Body of pancreas (tissue), 4 donors: Measurements from ENCODE around the gene LRFN5.

ENCODE experiments used
- CTCF ChIP-seq, 7 experiments: fragments of 450-650 bp in 4 of 7; fragments of 200-600 bp in 3 of 7; sonication (generic) in 3 of 7; IDR thresholded peaks; one replicate each; pipeline ENCODE4 v1.5.1; 2016 to 2019; ENCODE audit warnings: antibody characterized with exemption in 7 of 7
- POLR2A ChIP-seq, 3 donors: fragments of 450-650 bp; IDR thresholded peaks; one replicate each; pipeline ENCODE4 v1.6.1; 2016; ENCODE audit warnings: antibody characterized with exemption in 3 of 3, mild to moderate bottlenecking in 2 of 3

DNA sequence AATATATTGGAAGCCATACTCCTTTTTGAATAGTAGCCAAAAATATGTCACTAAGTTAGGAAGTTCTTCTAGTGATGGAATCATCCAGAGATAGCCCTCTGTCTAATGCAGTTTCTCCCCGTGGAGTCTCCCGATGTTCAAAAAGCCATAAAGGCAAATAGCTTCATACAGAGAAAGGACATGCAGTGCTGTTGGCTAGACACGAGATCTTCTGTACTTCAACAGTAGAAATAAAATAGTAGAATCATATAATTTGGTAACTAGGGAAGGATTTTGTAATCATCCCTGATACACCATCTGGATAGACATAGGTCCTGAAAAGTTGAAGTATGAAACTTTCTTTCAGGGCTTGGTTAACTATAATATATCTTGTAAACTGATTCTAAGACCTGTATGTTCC lies 27.6 kb downstream of the LRFN5 start:
- TF ChIP-seq POLR2A (IDR thresholded peaks at IDR 0.05) (no peak), CTCF (IDR thresholded peaks at IDR 0.05) (no peak)
